Glomerular visceral epithelial cell (primary cell): ENCODE data around the gene RPAP3.
"Not testable (repeated sequence)": the region's sequence is repeated elsewhere in the genome, so short reads cannot be mapped to it uniquely, and the experiment has no call there.

Source experiments
- DNase-seq: peaks from one replicate; pipeline ENCODE4 v3.0.0-alpha.2; 2016; ENCODE audit errors: extremely low spot score

RPAP3 gene

GRCh38 chr12:47667935-47668334 lies 37.9 kb downstream of the RPAP3 start:
- not testable (repeated sequence) for DNase-seq

- DNase-seq: no peak
Measured at GRCh38 chr12:47652521-47653234, 53.2 kb downstream of the RPAP3 start.

GRCh38 chr12:47651368-47652254 lies 54.2 kb downstream of the RPAP3 start:
- peak; percentile 56 for DNase-seq

GRCh38 chr12:47650469-47650868 lies 55.4 kb downstream of the RPAP3 start:
- DNase-seq: no peak

- DNase-seq: no peak
Measured at GRCh38 chr12:47649381-47649780, 56.4 kb downstream of the RPAP3 start.

- no peak for DNase-seq
Measured at GRCh38 chr12:47648056-47648579, 57.7 kb downstream of the RPAP3 start.

GRCh38 chr12:47642310-47642709 lies 63.5 kb downstream of the RPAP3 start:
- DNase-seq: not testable (repeated sequence)

GRCh38 chr12:47636908-47637780 lies 68.7 kb downstream of the RPAP3 start:
- peak; percentile 34 for DNase-seq

GRCh38 chr12:47635770-47636169 lies 70.1 kb downstream of the RPAP3 start:
- DNase-seq: not testable (repeated sequence)

- no peak for DNase-seq
Measured at GRCh38 chr12:47634127-47634526, 71.7 kb downstream of the RPAP3 start.

GRCh38 chr12:47621960-47622359 lies 83.9 kb downstream of the RPAP3 start:
- DNase-seq: no peak

- DNase-seq: no peak
Measured at GRCh38 chr12:47617476-47617875, 88.4 kb downstream of the RPAP3 start.

GRCh38 chr12:47616440-47616839 lies 89.4 kb downstream of the RPAP3 start:
- no peak for DNase-seq

- no peak for DNase-seq
Measured at GRCh38 chr12:47615711-47616110, 90.1 kb downstream of the RPAP3 start.

- DNase-seq: no peak
Measured at GRCh38 chr12:47614521-47614920, 91.3 kb downstream of the RPAP3 start.

GRCh38 chr12:47612953-47613352 lies 92.9 kb downstream of the RPAP3 start:
- no peak for DNase-seq

- no peak for DNase-seq
Measured at GRCh38 chr12:47611906-47612305, 93.9 kb downstream of the RPAP3 start.
